Omental fat pad (tissue), 4 donors: ENCODE results near the gene ANKRD40. TPM values are rescaled to one million over a fixed set of nuclear protein-coding genes. Genes with fewer than 3 reads are reported as not detected.
"Not testable (repeated sequence)": the region's sequence is repeated elsewhere in the genome, so short reads cannot be mapped to it uniquely, and the experiment has no call there.

Experiments used
- ATAC-seq: fragments of 150-250 bp; one replicate; pipeline ENCODE4 v1.9.1; 2016; ENCODE audit warnings: mild to moderate bottlenecking, moderate library complexity; ENCODE audit not compliant: low FRiP score
- DNase-seq: peaks from one replicate; pipeline ENCODE4 v3.0.0-alpha.2; 2019; ENCODE audit warnings: low spot score
- total RNA-seq, 4 donors: library from RNA; depleted of rRNA; stranded (reverse); fragments of >200 nt; gene quantifications; one replicate each; pipeline ENCODE4 v1.1.0, GENCODE V29; 2016
- TF ChIP-seq, protein P1 (sequence below), 3 donors: fragments of 450-650 bp; IDR thresholded peaks; one replicate each; pipeline ENCODE4 v1.5.1; 2016 to 2017; ENCODE audit warnings: antibody characterized with exemption in 3 of 3, mild to moderate bottlenecking in 3 of 3, moderate library complexity in 2 of 3

The ANKRD40 gene
- total RNA-seq, 4 donors from 2014 or later: 55.7 to 82.4 (median 61.8) TPM

DNA sequence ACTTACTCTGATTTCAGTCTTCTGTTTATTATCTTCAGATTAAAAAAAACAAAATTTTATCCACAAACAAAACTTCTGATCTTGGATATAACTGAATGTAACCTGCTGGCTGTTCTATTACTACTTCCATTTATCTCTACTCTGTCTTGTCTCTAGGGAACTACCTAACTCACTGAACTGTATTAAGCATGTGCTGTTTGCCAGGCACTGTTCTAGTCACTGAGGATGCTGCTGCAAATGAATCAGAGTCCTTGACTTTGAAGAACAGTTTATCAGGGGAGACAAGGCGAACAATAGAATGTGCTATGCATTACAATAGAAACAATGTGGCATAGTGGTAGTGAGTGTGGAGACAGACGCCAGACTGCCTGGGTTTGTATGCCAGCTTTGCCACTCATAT lies 2.3 kb upstream of the ANKRD40 start:
- DNase-seq (no peak), ATAC-seq (no peak)
- TF ChIP-seq, protein P1, sequence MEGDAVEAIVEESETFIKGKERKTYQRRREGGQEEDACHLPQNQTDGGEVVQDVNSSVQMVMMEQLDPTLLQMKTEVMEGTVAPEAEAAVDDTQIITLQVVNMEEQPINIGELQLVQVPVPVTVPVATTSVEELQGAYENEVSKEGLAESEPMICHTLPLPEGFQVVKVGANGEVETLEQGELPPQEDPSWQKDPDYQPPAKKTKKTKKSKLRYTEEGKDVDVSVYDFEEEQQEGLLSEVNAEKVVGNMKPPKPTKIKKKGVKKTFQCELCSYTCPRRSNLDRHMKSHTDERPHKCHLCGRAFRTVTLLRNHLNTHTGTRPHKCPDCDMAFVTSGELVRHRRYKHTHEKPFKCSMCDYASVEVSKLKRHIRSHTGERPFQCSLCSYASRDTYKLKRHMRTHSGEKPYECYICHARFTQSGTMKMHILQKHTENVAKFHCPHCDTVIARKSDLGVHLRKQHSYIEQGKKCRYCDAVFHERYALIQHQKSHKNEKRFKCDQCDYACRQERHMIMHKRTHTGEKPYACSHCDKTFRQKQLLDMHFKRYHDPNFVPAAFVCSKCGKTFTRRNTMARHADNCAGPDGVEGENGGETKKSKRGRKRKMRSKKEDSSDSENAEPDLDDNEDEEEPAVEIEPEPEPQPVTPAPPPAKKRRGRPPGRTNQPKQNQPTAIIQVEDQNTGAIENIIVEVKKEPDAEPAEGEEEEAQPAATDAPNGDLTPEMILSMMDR (IDR thresholded peaks at IDR 0.05): no peak

- not testable (repeated sequence) for ATAC-seq, DNase-seq
These were observed 1.3 kb upstream of the ANKRD40 start for GRCh38 chr17:50709053-50709452.

- ATAC-seq (no peak), DNase-seq (no peak)
- TF ChIP-seq, protein P1 (IDR thresholded peaks at IDR 0.05): no peak
These were observed 611 bp upstream of the ANKRD40 start for GRCh38 chr17:50708050-50709000.

DNA sequence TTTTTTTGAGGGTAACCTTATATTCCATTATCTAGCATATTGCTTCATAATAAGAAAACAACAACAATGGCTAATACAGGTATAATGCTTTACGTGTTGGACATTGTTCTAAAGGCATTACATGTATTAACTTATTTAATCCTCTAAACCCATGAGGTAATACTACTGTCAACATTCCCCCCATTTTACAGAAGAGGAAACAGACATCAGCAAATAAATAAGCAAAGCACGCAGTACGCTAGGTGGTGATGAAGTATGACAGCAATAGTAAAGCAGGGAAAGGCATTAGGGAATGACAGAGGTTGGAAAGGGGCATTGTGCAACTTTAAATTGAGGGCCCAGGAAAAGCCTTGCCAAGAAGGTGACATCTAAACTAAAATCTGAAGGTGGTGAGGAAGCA lies 4.6 kb downstream of the ANKRD40 start:
- TF ChIP-seq, protein P1 (IDR thresholded peaks at IDR 0.05): no peak
- ATAC-seq (no peak), DNase-seq (no peak)

- ATAC-seq: no peak
- TF ChIP-seq, protein P1 (IDR thresholded peaks at IDR 0.05): no peak
- no peak for DNase-seq
These were observed 8.3 kb downstream of the ANKRD40 start for GRCh38 chr17:50699410-50699809.

DNA sequence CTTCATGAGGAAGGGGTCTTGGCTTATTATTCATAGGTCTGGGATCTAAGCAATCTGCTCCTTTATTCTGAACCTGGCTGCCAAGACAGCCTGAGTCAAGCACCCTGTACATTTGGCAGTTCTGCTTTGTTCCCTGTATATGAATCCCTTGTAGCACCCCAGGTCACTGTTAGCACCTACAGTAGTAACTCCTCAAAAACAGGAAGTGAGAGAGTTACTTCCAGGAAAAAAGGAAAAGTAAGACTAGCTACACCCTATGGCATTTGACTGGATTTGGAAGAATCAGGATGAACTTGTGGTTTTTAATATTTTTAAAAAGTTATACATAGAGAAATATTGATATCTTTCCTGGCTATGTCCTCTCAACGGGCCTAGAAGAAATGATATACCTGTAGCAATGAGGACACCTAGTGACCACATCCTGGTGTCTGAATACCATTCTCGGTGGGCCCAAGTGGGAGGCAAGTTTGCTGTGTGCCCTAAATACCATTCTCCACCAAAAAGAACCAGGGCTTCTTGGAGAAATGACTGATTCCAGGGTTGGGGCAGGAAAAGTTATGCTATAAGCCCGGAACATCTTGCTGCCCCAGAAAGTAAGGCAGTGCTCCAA lies 9.9 kb downstream of the ANKRD40 start:
- no peak for ATAC-seq
- TF ChIP-seq, protein P1 (IDR thresholded peaks at IDR 0.05): no peak
- DNase-seq: no peak

DNA sequence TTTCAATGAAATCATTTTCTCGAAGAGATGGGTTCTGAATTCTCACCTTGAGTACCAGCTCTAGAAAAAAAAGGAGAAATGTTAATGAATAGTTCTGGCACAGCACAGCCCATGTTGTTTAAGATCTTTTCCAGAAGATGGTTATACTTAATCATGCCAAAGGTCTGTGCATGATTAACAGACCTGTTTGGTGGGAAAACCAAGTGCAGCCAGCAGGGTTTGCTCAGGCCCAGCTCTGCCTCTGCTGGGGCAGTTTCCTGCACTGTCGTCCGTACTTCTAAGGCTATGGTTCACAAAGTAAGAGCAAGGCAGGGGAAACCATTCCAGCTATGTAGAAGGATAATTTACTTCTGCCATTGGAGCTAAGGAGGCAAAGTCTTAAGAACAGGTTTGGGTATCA lies 10.7 kb downstream of the ANKRD40 start:
- TF ChIP-seq, protein P1 (IDR thresholded peaks at IDR 0.05): no peak
- DNase-seq (no peak), ATAC-seq (no peak)
